GM21576 (cell line): ENCODE results near the gene TMEM151B.

Experiments
- ATAC-seq: cut with Tn5 transposase; IDR thresholded peaks from one replicate; pipeline ENCODE4 v1.9.1; 2021; ENCODE audit warnings: mild to moderate bottlenecking, moderate library complexity; ENCODE audit not compliant: unreplicated experiment

TMEM151B gene

DNA sequence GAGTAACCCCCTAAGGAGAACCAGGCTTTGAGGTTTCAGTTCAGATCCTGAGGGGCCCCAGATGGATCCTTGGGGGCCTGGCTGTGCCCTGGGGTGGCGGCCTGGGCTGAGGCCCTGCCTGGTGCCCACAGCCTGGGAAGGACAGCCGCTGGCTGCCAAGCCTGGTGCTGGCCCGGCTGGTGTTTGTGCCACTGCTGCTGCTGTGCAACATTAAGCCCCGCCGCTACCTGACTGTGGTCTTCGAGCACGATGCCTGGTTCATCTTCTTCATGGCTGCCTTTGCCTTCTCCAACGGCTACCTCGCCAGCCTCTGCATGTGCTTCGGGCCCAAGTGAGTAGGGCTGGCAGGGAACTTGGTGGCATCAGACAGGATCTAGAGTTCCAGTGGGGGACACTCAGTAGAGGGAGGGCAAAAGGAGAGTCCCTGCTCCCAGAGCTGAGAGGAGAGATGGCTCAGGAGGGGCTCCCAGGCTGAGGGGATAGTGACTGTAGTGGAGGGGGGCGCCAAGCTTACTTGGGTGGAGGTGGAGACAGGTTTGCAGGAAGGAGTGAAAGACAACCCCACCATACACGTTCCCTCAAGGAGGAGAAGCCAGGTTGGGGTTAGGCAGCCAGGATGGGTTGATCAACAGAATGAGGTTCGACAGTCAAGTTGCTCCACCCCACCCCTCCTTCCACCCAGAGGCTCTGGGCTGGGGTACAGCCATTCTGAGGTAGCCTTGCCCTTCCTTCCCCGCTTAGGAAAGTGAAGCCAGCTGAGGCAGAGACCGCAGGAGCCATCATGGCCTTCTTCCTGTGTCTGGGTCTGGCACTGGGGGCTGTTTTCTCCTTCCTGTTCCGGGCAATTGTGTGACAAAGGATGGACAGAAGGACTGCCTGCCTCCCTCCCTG, 37.3 kb upstream of the TMEM151B start:
- no peak for ATAC-seq

DNA sequence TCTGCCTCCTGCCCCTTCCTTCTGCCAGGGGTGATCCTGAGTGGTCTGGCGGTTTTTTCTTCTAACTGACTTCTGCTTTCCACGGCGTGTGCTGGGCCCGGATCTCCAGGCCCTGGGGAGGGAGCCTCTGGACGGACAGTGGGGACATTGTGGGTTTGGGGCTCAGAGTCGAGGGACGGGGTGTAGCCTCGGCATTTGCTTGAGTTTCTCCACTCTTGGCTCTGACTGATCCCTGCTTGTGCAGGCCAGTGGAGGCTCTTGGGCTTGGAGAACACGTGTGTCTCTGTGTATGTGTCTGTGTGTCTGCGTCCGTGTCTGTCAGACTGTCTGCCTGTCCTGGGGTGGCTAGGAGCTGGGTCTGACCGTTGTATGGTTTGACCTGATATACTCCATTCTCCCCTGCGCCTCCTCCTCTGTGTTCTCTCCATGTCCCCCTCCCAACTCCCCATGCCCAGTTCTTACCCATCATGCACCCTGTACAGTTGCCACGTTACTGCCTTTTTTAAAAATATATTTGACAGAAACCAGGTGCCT, 36.6 kb upstream of the TMEM151B start:
- no peak for ATAC-seq

DNA sequence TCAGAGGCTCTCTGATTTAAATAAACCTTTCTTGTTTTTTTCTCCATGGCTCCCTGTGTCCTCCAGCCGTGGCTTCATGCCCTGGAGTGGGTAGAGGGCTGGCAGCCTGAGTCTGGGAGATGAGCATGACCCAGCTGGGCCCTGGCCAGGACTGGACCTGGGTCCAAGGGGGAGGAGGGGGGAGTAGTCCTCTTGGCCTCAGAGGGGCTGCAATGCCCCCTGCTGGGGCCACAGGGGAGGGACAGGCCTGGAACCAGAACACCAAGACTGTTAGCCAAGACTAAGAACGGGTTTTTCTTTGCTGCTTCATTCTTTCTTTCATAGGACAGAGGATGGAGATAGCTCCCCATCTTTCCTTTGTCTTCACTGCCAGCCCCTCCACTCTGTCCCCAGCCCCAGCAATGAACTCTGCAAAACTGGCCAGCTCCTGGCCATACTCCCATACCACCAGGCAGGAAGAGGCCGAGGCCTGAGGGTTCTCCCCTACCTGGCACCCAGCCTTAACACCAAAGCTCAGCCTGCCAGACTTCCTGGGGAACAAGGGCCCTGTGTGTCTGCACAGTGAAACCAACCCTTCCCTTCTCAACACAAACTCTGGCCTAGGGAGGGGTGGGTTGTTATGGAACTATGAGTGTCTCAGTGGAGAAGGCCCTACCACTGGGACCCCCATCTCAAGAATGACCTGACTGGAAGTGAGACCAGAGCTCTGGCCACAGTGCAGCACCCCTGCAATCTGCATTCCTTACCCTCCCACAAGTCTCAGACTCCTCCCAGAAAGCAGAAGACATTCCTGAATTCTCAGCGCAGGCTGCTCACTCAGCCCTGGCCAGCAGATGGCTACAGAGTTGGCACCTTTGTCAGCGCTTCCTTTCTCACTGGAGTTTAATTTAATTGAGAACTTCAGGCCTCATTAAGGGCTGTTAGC, 35.9 kb upstream of the TMEM151B start:
- no peak for ATAC-seq

DNA sequence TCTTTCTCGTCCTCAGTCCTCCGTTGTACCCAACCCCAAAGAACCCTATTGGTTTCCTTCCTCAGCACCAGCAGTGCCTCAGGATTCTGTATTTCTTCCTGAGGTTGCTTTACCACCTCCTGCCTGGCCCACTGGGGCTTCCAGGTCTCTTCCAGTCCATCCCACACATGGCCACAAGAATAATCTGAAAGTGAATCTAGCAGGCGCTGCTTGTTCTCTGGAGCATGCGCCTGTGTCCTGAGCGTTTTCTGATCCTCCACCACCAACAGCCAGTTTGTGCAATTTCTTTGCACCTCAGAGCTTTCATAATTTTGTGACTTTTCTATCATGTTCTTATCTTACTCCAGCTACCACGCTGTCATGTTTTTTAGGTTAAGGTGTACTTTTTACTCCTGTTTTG, 35.0 kb upstream of the TMEM151B start:
- ATAC-seq: no peak

DNA sequence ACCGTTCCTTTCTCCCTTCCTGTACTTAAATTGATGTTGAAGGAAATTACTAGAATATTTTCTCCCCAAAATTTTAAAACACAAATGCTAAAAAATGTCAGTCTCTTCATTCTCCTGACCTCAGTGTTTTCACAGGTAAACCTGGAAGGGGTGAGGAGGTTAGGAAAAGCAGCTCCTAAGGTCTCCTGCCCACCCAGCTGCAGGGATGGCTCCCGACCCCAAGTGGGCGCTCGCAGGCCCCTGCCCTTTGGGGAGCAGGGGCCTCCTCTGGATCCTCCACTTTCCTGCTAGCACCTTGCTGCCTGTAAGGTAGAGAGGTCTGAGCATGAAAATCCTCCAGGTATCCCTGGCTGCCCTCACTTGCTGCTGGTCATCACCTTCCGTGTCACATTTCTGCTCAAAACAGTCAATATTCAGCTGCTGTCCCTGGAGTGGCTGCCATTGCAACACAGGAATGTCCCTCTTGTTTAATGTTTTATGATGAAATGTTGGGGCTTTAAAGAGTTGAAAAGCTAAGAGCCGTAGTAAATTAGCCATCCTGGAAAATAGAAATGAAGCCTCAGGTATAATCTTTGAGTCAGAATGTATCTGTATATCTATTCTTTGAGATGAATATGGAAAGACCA, 34.2 kb upstream of the TMEM151B start:
- ATAC-seq: no peak

- ATAC-seq: peak; percentile 61
Observed at GRCh38 chr6:44237021-44237812, 33.0 kb upstream of the TMEM151B start.

GRCh38 chr6:44237813-44238433, 32.3 kb upstream of the TMEM151B start:
- peak; percentile 85 for ATAC-seq

- ATAC-seq: no peak
Observed at GRCh38 chr6:44238687-44239350, 31.4 kb upstream of the TMEM151B start.

- ATAC-seq: no peak
Observed at GRCh38 chr6:44243345-44243744, 26.9 kb upstream of the TMEM151B start.

GRCh38 chr6:44245391-44245911, 24.8 kb upstream of the TMEM151B start:
- ATAC-seq: no peak

DNA sequence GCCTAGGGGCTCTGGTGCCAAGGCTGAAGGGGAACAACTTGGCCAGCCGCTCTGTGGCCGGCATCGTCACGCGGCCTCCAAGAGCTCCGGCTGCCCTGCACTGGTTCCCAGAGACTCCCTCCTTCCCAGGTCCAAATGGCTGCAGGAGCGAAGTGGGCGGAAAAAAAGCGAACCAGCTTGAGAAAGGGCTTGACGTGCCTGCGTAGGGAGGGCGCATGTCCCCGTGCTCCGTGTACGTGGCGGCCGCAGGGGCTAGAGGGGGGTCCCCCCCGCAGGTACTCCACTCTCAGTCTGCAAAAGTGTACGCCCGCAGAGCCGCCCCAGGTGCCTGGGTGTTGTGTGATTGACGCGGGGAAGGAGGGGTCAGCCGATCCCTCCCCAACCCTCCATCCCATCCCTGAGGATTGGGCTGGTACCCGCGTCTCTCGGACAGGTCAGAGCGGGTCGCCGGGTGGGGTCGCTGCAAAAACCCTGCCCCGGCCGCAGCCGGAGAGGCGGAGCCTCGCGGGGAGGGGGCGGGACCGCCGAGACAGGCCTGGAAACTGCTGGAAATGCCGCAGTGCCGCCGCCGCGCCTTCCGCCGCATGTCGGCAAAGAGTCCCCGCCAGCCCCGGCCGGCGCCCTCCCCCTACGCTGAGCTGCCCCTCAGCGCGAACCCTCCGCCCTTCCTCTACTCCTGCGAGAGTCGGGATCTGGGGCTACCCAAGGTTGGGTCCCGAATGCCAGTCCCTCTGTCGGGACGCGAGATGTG, 24.2 kb upstream of the TMEM151B start:
- peak; percentile 40 for ATAC-seq

- peak; percentile 61 for ATAC-seq
Observed at GRCh38 chr6:44246663-44247337, 23.4 kb upstream of the TMEM151B start, which contains the start of gene HSP90AB1. Gene HSP90AB1, plus strand, starts transcription at chr6:44247101. Its CDS starts 1,529 bp downstream, at chr6:44248630.

DNA sequence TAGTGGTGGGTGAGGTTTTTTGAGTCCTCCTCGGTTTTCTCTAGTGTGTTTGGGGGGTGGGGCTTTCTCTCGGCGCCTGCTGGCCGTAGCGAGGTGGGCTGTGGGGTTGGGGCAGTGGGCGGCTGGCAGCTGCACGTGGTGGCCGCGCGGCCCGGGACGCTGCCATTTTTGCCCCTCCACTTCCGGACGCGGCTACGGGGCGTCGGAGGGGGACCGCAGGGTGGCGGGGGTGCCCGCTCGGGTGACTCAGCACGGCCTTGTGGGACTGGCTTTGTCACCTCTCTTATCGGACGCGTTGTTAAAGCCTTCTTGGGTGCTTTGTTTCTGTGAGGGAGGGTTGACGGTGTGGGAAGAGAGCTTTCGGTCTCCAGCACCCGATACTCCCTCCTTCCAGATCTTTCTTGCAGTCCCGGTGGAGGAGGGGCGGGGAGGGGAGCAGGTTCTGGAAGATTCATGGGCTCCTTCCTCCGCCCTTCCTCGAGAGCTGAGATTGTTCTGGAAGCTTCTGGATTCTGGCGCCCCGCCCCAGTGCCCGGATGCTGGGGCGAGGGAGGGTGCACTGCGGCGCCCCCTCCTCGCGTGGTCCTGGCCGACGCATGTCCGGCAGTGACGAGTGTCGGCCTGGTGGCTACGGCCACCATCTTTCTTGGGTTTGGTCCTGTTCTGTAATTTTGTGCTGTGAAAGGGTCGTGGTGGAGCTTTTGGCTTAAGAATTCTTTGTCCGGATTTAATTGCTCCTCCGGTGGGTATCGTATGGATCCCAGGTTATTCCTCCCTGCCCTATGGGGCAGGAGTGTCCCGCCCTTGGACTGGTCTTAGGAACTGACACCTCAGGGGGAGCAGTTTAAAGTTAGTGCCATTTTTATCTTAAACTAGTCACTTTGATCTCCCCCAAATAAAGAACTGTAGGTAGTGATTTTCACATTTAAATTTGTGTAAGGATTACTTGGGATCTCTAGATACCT, 22.6 kb upstream of the TMEM151B start:
- peak; percentile 25 for ATAC-seq

DNA sequence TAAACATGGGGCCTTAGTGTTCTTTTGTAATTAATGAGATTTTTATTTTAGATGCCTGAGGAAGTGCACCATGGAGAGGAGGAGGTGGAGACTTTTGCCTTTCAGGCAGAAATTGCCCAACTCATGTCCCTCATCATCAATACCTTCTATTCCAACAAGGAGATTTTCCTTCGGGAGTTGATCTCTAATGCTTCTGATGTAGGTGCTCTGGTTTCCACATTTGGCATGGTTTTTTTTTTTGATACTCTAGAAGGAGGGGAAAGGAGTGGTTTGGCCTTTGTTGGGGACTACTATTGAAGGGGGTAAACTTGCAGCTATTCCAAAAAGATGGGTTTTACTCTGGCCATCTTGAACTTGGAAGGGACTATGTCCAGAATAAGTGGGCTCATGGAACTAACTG, 21.7 kb upstream of the TMEM151B start:
- ATAC-seq: no peak

DNA sequence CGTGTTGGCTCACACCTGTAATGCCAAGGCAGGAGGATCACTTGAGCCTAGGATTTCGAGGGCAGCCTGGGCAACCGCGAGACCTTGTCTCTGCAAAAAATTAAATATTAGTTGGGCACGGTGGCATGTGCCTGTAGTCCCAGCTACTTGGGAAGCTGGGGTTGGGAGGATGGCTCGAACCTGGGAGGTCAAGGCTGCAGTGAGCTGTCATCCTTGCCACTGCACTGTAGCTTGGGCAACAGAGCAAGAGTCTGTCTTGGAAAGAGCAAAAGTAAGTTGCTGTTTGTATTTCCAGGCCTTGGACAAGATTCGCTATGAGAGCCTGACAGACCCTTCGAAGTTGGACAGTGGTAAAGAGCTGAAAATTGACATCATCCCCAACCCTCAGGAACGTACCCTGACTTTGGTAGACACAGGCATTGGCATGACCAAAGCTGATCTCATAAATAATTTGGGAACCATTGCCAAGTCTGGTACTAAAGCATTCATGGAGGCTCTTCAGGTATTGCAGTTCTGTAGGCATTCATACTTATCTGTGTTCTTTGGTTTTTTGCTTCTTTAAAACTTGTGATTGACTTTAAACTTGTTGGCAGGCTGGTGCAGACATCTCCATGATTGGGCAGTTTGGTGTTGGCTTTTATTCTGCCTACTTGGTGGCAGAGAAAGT, 21.0 kb upstream of the TMEM151B start:
- no peak for ATAC-seq
